Thyroid gland (tissue), 4 donors: ENCODE measurements around the gene UBE2D2. TPM values are rescaled to one million over a fixed set of nuclear protein-coding genes. Genes with fewer than 3 reads are reported as not detected.

Experiments
- DNase-seq, 2 donors: peaks; one replicate each; pipeline ENCODE4 v3.0.0-alpha.2; 2019
- H3K27ac ChIP-seq, 3 donors: fragments of 200-600 bp; sonication (generic); 1 replicate in 2 of 3; 2 replicates in 1 of 3; pipeline ENCODE4 v1.5.1; 2016 to 2019; ENCODE audit warnings: mild to moderate bottlenecking in 1 of 3, moderate library complexity in 1 of 3
- H3K27me3 ChIP-seq: fragments of 200-600 bp; sonication (generic); one replicate; pipeline ENCODE4 v1.5.1; 2019
- H3K36me3 ChIP-seq, 2 donors: fragments of 200-600 bp; sonication (generic); one replicate each; pipeline ENCODE4 v1.5.1; 2016 to 2019
- H3K4me1 ChIP-seq, 2 donors: fragments of 200-600 bp; sonication (generic); one replicate each; pipeline ENCODE4 v1.5.1; 2017 to 2019
- H3K4me3 ChIP-seq, 3 donors: fragments of 200-600 bp; sonication (generic); replicated peaks in 1 of 3; 1 replicate in 2 of 3; 2 replicates in 1 of 3; pipeline ENCODE4 v1.5.1; 2016; ENCODE audit warnings: mild to moderate bottlenecking in 1 of 3
- H3K9me3 ChIP-seq: fragments of 200-600 bp; sonication (generic); one replicate; pipeline ENCODE4 v1.5.1; 2017
- CTCF ChIP-seq, 6 experiments: fragments of 200-600 bp in 3 of 6; fragments of 450-650 bp in 3 of 6; sonication (generic) in 3 of 6; IDR thresholded peaks; one replicate each; pipeline ENCODE4 v1.5.1; 2016 to 2019; ENCODE audit warnings: antibody characterized with exemption in 6 of 6, mild to moderate bottlenecking in 2 of 6, inconsistent platforms in 1 of 6, moderate library complexity in 1 of 6
- POLR2A ChIP-seq, 2 donors: fragments of 450-650 bp; IDR thresholded peaks; one replicate each; pipeline ENCODE4 v1.6.1; 2017; ENCODE audit warnings: antibody characterized with exemption in 2 of 2, mild to moderate bottlenecking in 2 of 2, moderate library complexity in 1 of 2
- WGBS, 2 donors: methylation state at CpG; one replicate each; pipeline ENCODE4 v1.1.5; 2017; 5-methylcytosine and 5-hydroxymethylcytosine counted together
- intact Hi-C: fragments of 100-400 bp; cut with DNase I; formaldehyde crosslinking; loops from one replicate; pipeline ENCODE4 v1.15.1; 2023
- total RNA-seq, 4 donors: library from RNA; depleted of rRNA; stranded (reverse); fragments of >200 nt; gene quantifications; one replicate each; pipeline ENCODE4 v1.2.3, GENCODE V29; 2016

Gene UBE2D2
- total RNA-seq, 4 donors from 2014 or later: 72.4 to 125 (median 99.5) TPM

- H3K4me1 ChIP-seq: peaks cover 94 to 98% of the 10 kb centered on the region in 2 donors
- intact Hi-C loops: no loop called here
- H3K27ac ChIP-seq: peak overlapping the region; percentile 92 to 99 (median 95)
- peak overlapping the region in 1 of 3 donors; percentile 1 for H3K4me3 ChIP-seq
- TF ChIP-seq CTCF (IDR thresholded peaks at IDR 0.05) (no peak), POLR2A (IDR thresholded peaks at IDR 0.05) (no peak)
- 39 to 46% methylated on average over 2 of the region's 14 CpGs for WGBS, 2 donors
- DNase-seq: no peak
- no peaks in the 10 kb centered on the region for H3K27me3 ChIP-seq
- no peaks in the 10 kb centered on the region for H3K9me3 ChIP-seq
- H3K36me3 ChIP-seq: no peaks in the 10 kb centered on the region
Measured at GRCh38 chr5:139658501-139658927, 97.4 kb downstream of the UBE2D2 start.

- 41 to 44% methylated on average over 8 to 10 of the region's 15 CpGs for WGBS, 2 donors
- peak overlapping the region in 1 of 3 donors; percentile 13 for H3K4me3 ChIP-seq
- H3K4me1 ChIP-seq: peaks cover 88 to 97% of the 10 kb centered on the region in 2 donors
- H3K27me3 ChIP-seq: no peaks in the 10 kb centered on the region
- no peaks in the 10 kb centered on the region for H3K36me3 ChIP-seq
- no peak for TF ChIP-seq POLR2A (IDR thresholded peaks at IDR 0.05)
- no peak for TF ChIP-seq CTCF (IDR thresholded peaks at IDR 0.05)
- intact Hi-C loops: no loop called here
- DNase-seq: peak; percentile 72 to 76
- no peaks in the 10 kb centered on the region for H3K9me3 ChIP-seq
- peak overlapping the region; percentile 92 to 99 (median 95) for H3K27ac ChIP-seq
Measured at GRCh38 chr5:139658928-139659667, 98.0 kb downstream of the UBE2D2 start.

GRCh38 chr5:139659695-139660101 is 98.6 kb downstream of the UBE2D2 start:
- DNase-seq: no peak
- Histone ChIP-seq H3K4me3 (peak overlapping the region in 1 of 3 donors; percentile 13), H3K9me3 (no peaks in the 10 kb centered on the region), H3K36me3 (no peaks in the 10 kb centered on the region), H3K27me3 (no peaks in the 10 kb centered on the region), H3K4me1 (peaks cover 86 to 97% of the 10 kb centered on the region in 2 donors), H3K27ac (peak overlapping the region; percentile 92 to 99 (median 95))
- 19 to 23% methylated on average over 9 to 12 of the region's 13 CpGs for WGBS, 2 donors
- TF ChIP-seq POLR2A (IDR thresholded peaks at IDR 0.05): no peak
- TF ChIP-seq CTCF (IDR thresholded peaks at IDR 0.05): no peak
- intact Hi-C loops: no loop called here

DNA sequence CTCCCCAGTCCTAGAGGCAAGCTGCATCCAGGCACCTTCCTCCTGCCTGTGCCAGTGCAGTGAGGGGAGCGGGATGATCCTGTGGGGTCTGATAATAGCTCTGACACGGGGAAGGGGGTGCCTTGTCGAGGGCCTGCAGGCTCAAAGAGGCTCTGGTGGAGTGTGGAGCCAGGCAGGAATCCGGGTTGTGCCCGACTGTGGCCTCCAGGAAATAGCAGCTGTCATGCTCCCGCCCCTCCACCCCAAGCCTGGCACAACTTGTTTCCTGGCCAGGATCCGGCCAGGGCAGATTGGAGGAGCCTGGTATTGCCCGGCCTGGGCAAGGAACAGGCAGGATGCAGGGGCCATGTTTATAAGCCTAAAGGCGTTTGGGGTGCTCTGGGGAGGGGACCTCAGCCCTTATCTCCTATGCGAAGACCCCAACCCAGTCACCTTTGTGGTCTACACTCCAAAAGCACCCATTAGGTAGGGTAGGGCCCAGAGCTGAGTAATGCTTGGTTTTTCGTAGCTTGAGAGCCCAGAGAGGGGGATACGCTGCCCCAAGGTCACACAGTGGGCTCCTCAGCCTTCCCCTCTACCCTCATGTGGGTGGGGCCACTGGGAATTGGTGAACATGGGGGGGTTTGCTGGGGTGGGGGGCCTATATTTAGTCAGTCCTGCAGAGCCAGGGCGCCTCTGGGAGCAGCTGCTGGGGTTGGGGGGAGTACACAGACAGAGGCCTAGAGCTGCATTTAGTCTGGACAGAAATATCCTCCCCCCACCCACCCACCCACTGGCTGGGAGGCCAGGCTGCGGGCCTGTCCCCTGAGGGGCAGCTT is 99.2 kb downstream of the UBE2D2 start:
- Histone ChIP-seq H3K4me3 (peak overlapping the region in 1 of 3 donors; percentile 13), H3K9me3 (no peaks in the 10 kb centered on the region), H3K27ac (peak overlapping the region; percentile 92 to 99 (median 95)), H3K4me1 (peaks cover 86 to 97% of the 10 kb centered on the region in 2 donors), H3K27me3 (no peaks in the 10 kb centered on the region), H3K36me3 (no peaks in the 10 kb centered on the region)
- TF ChIP-seq POLR2A (IDR thresholded peaks at IDR 0.05) (peak in 1 of 2 donors; percentile 64), CTCF (IDR thresholded peaks at IDR 0.05) (no peak)
- peak; percentile 90 to 92 for DNase-seq
- WGBS, 2 donors: 38 to 49% methylated on average over 8 to 9 of the region's 14 CpGs
- intact Hi-C loops: no loop called here
